Breast epithelium (tissue), 3 donors: Measurements from ENCODE around the gene FYCO1.

ENCODE experiments used
- POLR2A ChIP-seq: fragments of 450-650 bp; IDR thresholded peaks from one replicate; pipeline ENCODE4 v1.6.1; 2016; ENCODE audit warnings: antibody characterized with exemption, mild to moderate bottlenecking, moderate library complexity
- POLR2AphosphoS5 ChIP-seq, 3 donors: sonication (generic); formaldehyde crosslinking; IDR thresholded peaks; one replicate each; pipeline ENCODE4 v1.6.1; 2017; ENCODE audit warnings: antibody characterized with exemption in 3 of 3
- TF ChIP-seq, protein P1 (sequence below), 3 donors: fragments of 450-650 bp; IDR thresholded peaks; one replicate each; pipeline ENCODE4 v1.5.1; 2016 to 2017; ENCODE audit warnings: antibody characterized with exemption in 3 of 3, mild to moderate bottlenecking in 3 of 3, moderate library complexity in 3 of 3

DNA sequence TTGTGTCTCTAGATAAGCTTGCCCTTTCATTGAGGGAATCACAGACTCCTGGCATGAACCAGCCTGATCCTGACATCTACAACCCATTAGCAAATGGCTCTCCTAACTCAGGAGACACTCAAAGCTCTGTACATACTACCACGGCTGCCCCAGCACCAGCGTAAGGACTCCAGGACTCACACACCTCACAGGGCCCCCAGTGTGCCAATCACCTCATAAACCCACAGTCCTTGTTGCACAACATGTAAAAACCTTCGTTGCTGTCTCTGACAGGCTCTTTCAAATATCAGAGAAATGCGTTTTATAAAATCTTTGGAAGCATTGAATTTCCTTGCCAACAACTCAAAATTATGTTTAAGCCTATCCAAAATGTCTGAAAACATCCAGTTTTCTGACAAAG, 7.3 kb downstream of the FYCO1 start:
- TF ChIP-seq, protein P1, sequence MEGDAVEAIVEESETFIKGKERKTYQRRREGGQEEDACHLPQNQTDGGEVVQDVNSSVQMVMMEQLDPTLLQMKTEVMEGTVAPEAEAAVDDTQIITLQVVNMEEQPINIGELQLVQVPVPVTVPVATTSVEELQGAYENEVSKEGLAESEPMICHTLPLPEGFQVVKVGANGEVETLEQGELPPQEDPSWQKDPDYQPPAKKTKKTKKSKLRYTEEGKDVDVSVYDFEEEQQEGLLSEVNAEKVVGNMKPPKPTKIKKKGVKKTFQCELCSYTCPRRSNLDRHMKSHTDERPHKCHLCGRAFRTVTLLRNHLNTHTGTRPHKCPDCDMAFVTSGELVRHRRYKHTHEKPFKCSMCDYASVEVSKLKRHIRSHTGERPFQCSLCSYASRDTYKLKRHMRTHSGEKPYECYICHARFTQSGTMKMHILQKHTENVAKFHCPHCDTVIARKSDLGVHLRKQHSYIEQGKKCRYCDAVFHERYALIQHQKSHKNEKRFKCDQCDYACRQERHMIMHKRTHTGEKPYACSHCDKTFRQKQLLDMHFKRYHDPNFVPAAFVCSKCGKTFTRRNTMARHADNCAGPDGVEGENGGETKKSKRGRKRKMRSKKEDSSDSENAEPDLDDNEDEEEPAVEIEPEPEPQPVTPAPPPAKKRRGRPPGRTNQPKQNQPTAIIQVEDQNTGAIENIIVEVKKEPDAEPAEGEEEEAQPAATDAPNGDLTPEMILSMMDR (IDR thresholded peaks at IDR 0.05), result no peak
- no peak for TF ChIP-seq POLR2AphosphoS5 (IDR thresholded peaks at IDR 0.05)
- no peak for TF ChIP-seq POLR2A
